Mesenchymal stem cell (in vitro differentiated cells and primary cell): ENCODE data around the gene WIF1.

Experiments
- DNase-seq: peaks from one replicate; pipeline ENCODE4 v3.0.0-alpha.2; 2013
- H2AFZ ChIP-seq: one replicate; pipeline ENCODE4 v1.6.1; 2013; ENCODE audit warnings: low read depth, mild to moderate bottlenecking, control low read depth, inconsistent platforms, low read length, moderate library complexity
- H2AK5ac ChIP-seq: 2 replicates; pipeline ENCODE4 v1.6.1; 2013; ENCODE audit warnings: low read length, moderate library complexity, mild to moderate bottlenecking, inconsistent platforms; ENCODE audit not compliant: severe bottlenecking
- H2BK120ac ChIP-seq: one replicate; pipeline ENCODE4 v1.6.1; 2013; ENCODE audit warnings: low read depth, mild to moderate bottlenecking, inconsistent platforms, low read length, moderate library complexity
- H2BK12ac ChIP-seq, 2 experiments: one replicate each; pipeline ENCODE4 v1.6.1; 2013; ENCODE audit warnings: inconsistent platforms in 2 of 2, low read length in 2 of 2, mild to moderate bottlenecking in 2 of 2, moderate library complexity in 2 of 2, control low read depth in 1 of 2
- H2BK15ac ChIP-seq: one replicate; pipeline ENCODE4 v1.6.1; 2013; ENCODE audit warnings: mild to moderate bottlenecking, low read depth, inconsistent platforms; ENCODE audit not compliant: poor library complexity, severe bottlenecking
- H2BK5ac ChIP-seq: 2 replicates; pipeline ENCODE4 v1.6.1; 2013; ENCODE audit warnings: low read depth, mild to moderate bottlenecking, low read length, control low read depth, inconsistent platforms; ENCODE audit not compliant: poor library complexity, severe bottlenecking
- H3K14ac ChIP-seq, 2 experiments: one replicate each; pipeline ENCODE4 v1.6.1; 2013; ENCODE audit warnings: inconsistent platforms in 2 of 2, low read length in 2 of 2, control low read depth in 1 of 2, mild to moderate bottlenecking in 1 of 2, moderate library complexity in 1 of 2
- H3K18ac ChIP-seq, 2 experiments: one replicate each; pipeline ENCODE4 v1.6.1; 2013; ENCODE audit warnings: inconsistent platforms in 2 of 2, low read length in 2 of 2, control low read depth in 1 of 2, low read depth in 1 of 2, mild to moderate bottlenecking in 1 of 2
- H3K23ac ChIP-seq, 2 experiments: one replicate each; pipeline ENCODE4 v1.6.1; 2013; ENCODE audit warnings: inconsistent platforms in 2 of 2, low read length in 2 of 2, mild to moderate bottlenecking in 2 of 2, moderate library complexity in 2 of 2, control low read depth in 1 of 2
- H3K27ac ChIP-seq: 2 replicates; pipeline ENCODE4 v1.5.1; 2013; ENCODE audit warnings: mild to moderate bottlenecking, moderate library complexity, low read length, control low read depth, inconsistent platforms; ENCODE audit not compliant: poor library complexity, severe bottlenecking
- H3K27me3 ChIP-seq, 2 experiments: 2 replicates each; pipeline versions ENCODE4 v1.6.1 to v1.7.0; 2013; ENCODE audit warnings: low read length in 2 of 2, mild to moderate bottlenecking in 2 of 2, moderate library complexity in 2 of 2, control low read depth in 1 of 2, inconsistent platforms in 1 of 2; ENCODE audit not compliant: control insufficient read depth in 1 of 2, insufficient read depth in 1 of 2
- H3K36me3 ChIP-seq, 2 experiments: 2 replicates each; pipeline versions ENCODE4 v1.6.1 to v1.7.0; 2013; ENCODE audit warnings: low read length in 2 of 2, control low read depth in 1 of 2, inconsistent platforms in 1 of 2, low read depth in 1 of 2, mild to moderate bottlenecking in 1 of 2; ENCODE audit not compliant: insufficient read depth in 2 of 2, control insufficient read depth in 1 of 2
- H3K4ac ChIP-seq, 2 experiments: one replicate each; pipeline ENCODE4 v1.6.1; 2013; ENCODE audit warnings: inconsistent platforms in 2 of 2, low read length in 2 of 2, mild to moderate bottlenecking in 2 of 2, moderate library complexity in 2 of 2, control low read depth in 1 of 2, low read depth in 1 of 2
- H3K4me1 ChIP-seq: 2 replicates; pipeline ENCODE4 v1.6.1; 2013; ENCODE audit warnings: low read depth, low read length, control low read depth; ENCODE audit not compliant: control insufficient read depth, insufficient read depth
- H3K4me2 ChIP-seq: 2 replicates; pipeline ENCODE4 v1.6.1; 2013; ENCODE audit warnings: low read length, mild to moderate bottlenecking, inconsistent platforms; ENCODE audit not compliant: poor library complexity, severe bottlenecking
- H3K4me3 ChIP-seq, 2 experiments: 2 replicates each; pipeline versions ENCODE4 v1.5.1 to v1.7.0; 2013; ENCODE audit warnings: low read length in 2 of 2, mild to moderate bottlenecking in 2 of 2, control low read depth in 1 of 2, low read depth in 1 of 2; ENCODE audit not compliant: insufficient read depth in 1 of 2
- H3K79me1 ChIP-seq: replicated peaks from 2 replicates; pipeline ENCODE4 v1.6.1; 2013; ENCODE audit warnings: mild to moderate bottlenecking, control low read depth, low read length, inconsistent platforms; ENCODE audit not compliant: poor library complexity, severe bottlenecking
- H3K9ac ChIP-seq: 2 replicates; pipeline ENCODE4 v1.7.0; 2013; ENCODE audit warnings: mild to moderate bottlenecking, low read length, moderate library complexity
- H3K9me3 ChIP-seq: 2 replicates; pipeline ENCODE4 v1.7.0; 2013; ENCODE audit warnings: mild to moderate bottlenecking, low read length; ENCODE audit not compliant: control insufficient read depth
- H4K8ac ChIP-seq: one replicate; pipeline ENCODE4 v1.6.1; 2013; ENCODE audit warnings: inconsistent platforms, mild to moderate bottlenecking, low read length, moderate library complexity
- H4K91ac ChIP-seq: one replicate; pipeline ENCODE4 v1.6.1; 2013; ENCODE audit warnings: mild to moderate bottlenecking, low read length, inconsistent platforms
- WGBS: methylation state at CpG from one replicate; pipeline ENCODE4 v1.1.7; 2013; ENCODE audit warnings: mixed read lengths; 5-methylcytosine and 5-hydroxymethylcytosine counted together

Gene WIF1

GRCh38 chr12:65025136-65025535 is 96.0 kb downstream of the WIF1 start:
- Histone ChIP-seq H2AFZ (no peak overlapping the region), H2BK15ac (no peak overlapping the region), H3K14ac (no peak overlapping the region), H3K4ac (no peak overlapping the region), H3K4me3 (no peak overlapping the region), H2BK12ac (no peak overlapping the region), H3K27ac (no peak overlapping the region), H3K18ac (no peak overlapping the region), H3K4me1 (no peaks in the 10 kb centered on the region), H2AK5ac (no peak overlapping the region), H4K8ac (no peak overlapping the region), H3K23ac (no peak overlapping the region), H3K27me3 (peaks cover 14 to 29% of the 10 kb centered on the region in 2 experiments), H4K91ac (no peak overlapping the region), H2BK5ac (no peak overlapping the region), H3K9ac (no peak overlapping the region), H3K4me2 (no peak overlapping the region), H3K79me1 (no peaks in the 10 kb centered on the region), H3K36me3 (no peaks in the 10 kb centered on the region), H2BK120ac (no peak overlapping the region), H3K9me3 (peaks cover 3% of the 10 kb centered on the region)
- WGBS = no CpG with 5 or more reads among the region's 2 CpGs
- DNase-seq = no peak

DNA sequence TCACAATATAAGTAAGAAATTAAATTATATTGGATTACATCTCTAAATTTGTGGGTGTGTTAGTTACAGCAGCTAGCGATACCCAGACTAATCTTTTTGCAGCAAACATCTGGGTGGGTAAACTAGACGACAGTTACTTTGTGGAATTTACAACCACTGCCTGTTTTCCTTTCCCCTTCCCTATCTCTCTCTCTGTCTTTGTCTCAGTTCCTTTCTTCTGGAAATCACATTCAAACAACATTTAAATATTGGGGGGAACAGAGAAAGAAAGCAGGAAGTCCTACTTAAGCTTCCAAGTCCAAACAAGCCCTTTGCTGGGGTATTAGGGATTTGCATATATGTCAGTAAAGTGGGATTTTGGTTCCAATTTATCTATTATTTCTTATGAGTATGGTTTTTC is 97.6 kb downstream of the WIF1 start:
- no peak overlapping the region for H2BK15ac ChIP-seq
- H2BK5ac ChIP-seq = no peak overlapping the region
- no peak overlapping the region for H3K4me2 ChIP-seq
- no peak overlapping the region for H4K91ac ChIP-seq
- no peak overlapping the region for H3K14ac ChIP-seq
- no peak overlapping the region for H3K18ac ChIP-seq
- peaks cover 14 to 29% of the 10 kb centered on the region in 2 experiments for H3K27me3 ChIP-seq
- no peak overlapping the region for H2AFZ ChIP-seq
- H2BK12ac ChIP-seq = no peak overlapping the region
- H3K23ac ChIP-seq = no peak overlapping the region
- H4K8ac ChIP-seq = no peak overlapping the region
- no peak overlapping the region for H2AK5ac ChIP-seq
- H3K4ac ChIP-seq = no peak overlapping the region
- no peaks in the 10 kb centered on the region for H3K4me1 ChIP-seq
- no peak overlapping the region for H2BK120ac ChIP-seq
- H3K36me3 ChIP-seq = no peaks in the 10 kb centered on the region
- no peak overlapping the region for H3K4me3 ChIP-seq
- H3K79me1 ChIP-seq = no peaks in the 10 kb centered on the region
- no peak overlapping the region for H3K9ac ChIP-seq
- H3K9me3 ChIP-seq = peaks cover 3% of the 10 kb centered on the region
- DNase-seq = no peak
- no peak overlapping the region for H3K27ac ChIP-seq
- WGBS = 100% methylated on average over 1 of the region's 2 CpGs

DNA sequence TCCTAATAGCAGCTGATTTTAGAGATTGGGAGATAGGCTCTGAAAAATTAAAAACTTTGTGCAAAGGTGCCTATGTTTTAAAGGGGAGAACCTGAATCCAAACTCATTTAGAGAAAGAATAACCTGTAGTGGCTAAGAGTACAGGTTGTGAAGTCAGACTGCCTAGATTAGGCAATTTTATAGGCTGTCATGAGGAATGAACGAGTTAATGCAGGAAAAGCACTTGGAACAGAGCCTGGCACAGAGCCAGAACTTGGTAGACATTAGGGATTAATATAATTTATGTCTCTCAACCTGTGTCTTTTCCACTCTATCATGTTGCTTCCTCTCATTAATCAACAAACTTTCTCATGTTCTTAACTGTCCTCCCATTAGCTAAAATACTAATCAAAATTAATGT is 98.1 kb downstream of the WIF1 start:
- WGBS = no CpG with 5 or more reads among the region's 1 CpG
- H3K79me1 ChIP-seq = no peaks in the 10 kb centered on the region
- H3K9me3 ChIP-seq = peaks cover 3% of the 10 kb centered on the region
- H3K14ac ChIP-seq = no peak overlapping the region
- H3K36me3 ChIP-seq = no peaks in the 10 kb centered on the region
- DNase-seq = no peak
- H3K27me3 ChIP-seq = peaks cover 14 to 30% of the 10 kb centered on the region in 2 experiments
- H3K4me2 ChIP-seq = no peak overlapping the region
- H4K91ac ChIP-seq = no peak overlapping the region
- H2BK120ac ChIP-seq = no peak overlapping the region
- H3K23ac ChIP-seq = no peak overlapping the region
- no peak overlapping the region for H3K4ac ChIP-seq
- H4K8ac ChIP-seq = no peak overlapping the region
- no peaks in the 10 kb centered on the region for H3K4me1 ChIP-seq
- no peak overlapping the region for H3K27ac ChIP-seq
- H3K4me3 ChIP-seq = no peak overlapping the region
- no peak overlapping the region for H2BK15ac ChIP-seq
- H2AK5ac ChIP-seq = no peak overlapping the region
- no peak overlapping the region for H2BK5ac ChIP-seq
- no peak overlapping the region for H2BK12ac ChIP-seq
- no peak overlapping the region for H2AFZ ChIP-seq
- H3K18ac ChIP-seq = no peak overlapping the region
- H3K9ac ChIP-seq = no peak overlapping the region

DNA sequence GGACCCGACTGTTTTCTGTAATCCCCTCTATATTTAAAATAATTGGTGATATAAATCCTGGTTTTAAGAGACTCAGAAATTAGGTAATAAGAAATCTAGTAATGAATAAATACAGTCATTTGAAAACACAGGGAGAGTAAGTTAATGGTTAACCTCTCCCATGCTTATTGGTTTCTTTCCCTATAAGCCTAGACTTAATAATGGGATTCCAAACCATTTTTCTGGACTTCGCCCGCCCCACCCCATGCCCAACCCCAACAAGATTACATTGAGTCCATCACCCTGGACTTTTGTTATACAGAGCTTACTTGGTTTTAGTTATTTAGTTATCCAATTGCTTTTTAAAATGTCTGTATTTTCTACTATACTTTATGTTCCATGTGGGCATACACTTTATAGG is 98.7 kb downstream of the WIF1 start:
- Histone ChIP-seq H3K27me3 (peaks cover 15 to 35% of the 10 kb centered on the region in 2 experiments), H3K4me3 (no peak overlapping the region), H2BK5ac (no peak overlapping the region), H2AK5ac (no peak overlapping the region), H3K79me1 (no peaks in the 10 kb centered on the region), H3K27ac (no peak overlapping the region), H3K23ac (no peak overlapping the region), H3K18ac (no peak overlapping the region), H4K8ac (no peak overlapping the region), H4K91ac (no peak overlapping the region), H2BK12ac (no peak overlapping the region), H2BK120ac (no peak overlapping the region), H3K9ac (no peak overlapping the region), H3K14ac (no peak overlapping the region), H3K9me3 (peaks cover 3% of the 10 kb centered on the region), H2BK15ac (no peak overlapping the region), H2AFZ (no peak overlapping the region), H3K4me2 (no peak overlapping the region), H3K36me3 (no peaks in the 10 kb centered on the region), H3K4ac (no peak overlapping the region), H3K4me1 (no peaks in the 10 kb centered on the region)
- no peak for DNase-seq
- WGBS = no CpG with 5 or more reads among the region's 3 CpGs
